H1 (cell line): ENCODE measurements around the gene MAGEB5. TPM values are rescaled to one million over a fixed set of nuclear protein-coding genes. Genes with fewer than 3 reads are reported as not detected.

Experiments
- CTCF ChIA-PET: fragments of 300-600 bp; sonication (Branson Sonifier 250); formaldehyde crosslinking; loops from one replicate; lab custom pipeline; 2021; ENCODE audit not compliant: partially characterized antibody; lab: Charles Lee
- POLR2A ChIA-PET: fragments of 300-600 bp; sonication (Branson Sonifier 250); formaldehyde crosslinking; loops from one replicate; lab custom pipeline; 2021; ENCODE audit warnings: inconsistent platforms; ENCODE audit not compliant: partially characterized antibody; lab: Charles Lee
- DNase-seq, 2 experiments: peaks; one replicate each; pipeline versions ENCODE4 v3.0.0 to v3.0.0-alpha.2; 2010 to 2022; ENCODE audit warnings: low spot score in 2 of 2, low read depth in 1 of 2, mixed read lengths in 1 of 2
- FAIRE-seq: peaks from 2 replicates; lab custom pipeline; 2011; peaks lifted over from hg19 to GRCh38; lab: Jason Lieb, UNC
- H2AFZ ChIP-seq: 2 replicates; pipeline ENCODE4 v1.8.1; 2012; ENCODE audit warnings: low read length, inconsistent platforms
- H2AK5ac ChIP-seq: 2 replicates; pipeline ENCODE4 v1.6.1; 2013; ENCODE audit warnings: low read depth, low read length
- H2BK120ac ChIP-seq: replicated peaks from 2 replicates; pipeline ENCODE3; 2013; ENCODE audit warnings: low read depth, low read length, inconsistent platforms
- H2BK12ac ChIP-seq: 2 replicates; pipeline ENCODE4 v1.6.1; 2013; ENCODE audit warnings: low read depth, low read length
- H2BK15ac ChIP-seq: 2 replicates; pipeline ENCODE4 v1.6.1; 2013; ENCODE audit warnings: low read length
- H2BK20ac ChIP-seq: 2 replicates; pipeline ENCODE4 v1.6.1; 2013; ENCODE audit warnings: low read length
- H2BK5ac ChIP-seq: 2 replicates; pipeline ENCODE4 v1.6.1; 2013; ENCODE audit warnings: low read depth, low read length
- H3K14ac ChIP-seq: 2 replicates; pipeline ENCODE4 v1.6.1; 2013; ENCODE audit warnings: inconsistent platforms; ENCODE audit not compliant: insufficient read length
- H3K18ac ChIP-seq: 2 replicates; pipeline ENCODE4 v1.6.1; 2013; ENCODE audit warnings: low read length; ENCODE audit errors: extremely low read depth
- H3K23ac ChIP-seq: 2 replicates; pipeline ENCODE4 v1.6.1; 2013; ENCODE audit warnings: inconsistent platforms; ENCODE audit not compliant: insufficient read length
- H3K23me2 ChIP-seq: 2 replicates; pipeline ENCODE4 v1.6.1; 2013; ENCODE audit warnings: low read depth, low read length
- H3K27ac ChIP-seq: 2 replicates; pipeline ENCODE4 v1.6.1; 2011; ENCODE audit warnings: low read depth, low read length, inconsistent platforms
- H3K27me3 ChIP-seq, 4 experiments: replicated peaks in 1 of 4; 1 replicate in 1 of 4; 2 replicates in 3 of 4; pipeline versions ENCODE4 v1.6.1 to v1.8.1; 2011 to 2013; ENCODE audit warnings: low read length in 3 of 4, mild to moderate bottlenecking in 3 of 4, inconsistent platforms in 2 of 4, mixed read lengths in 2 of 4, moderate library complexity in 1 of 4; ENCODE audit not compliant: control insufficient read depth in 3 of 4, insufficient read depth in 3 of 4; ENCODE audit errors: extremely low read depth in 1 of 4
- H3K36me3 ChIP-seq, 4 experiments: 2 replicates each; pipeline versions ENCODE4 v1.6.1 to v1.8.1; 2011 to 2013; ENCODE audit warnings: mild to moderate bottlenecking in 4 of 4, low read length in 3 of 4, moderate library complexity in 2 of 4, control low read depth in 1 of 4, inconsistent platforms in 1 of 4; ENCODE audit not compliant: insufficient read depth in 4 of 4, control insufficient read depth in 2 of 4
- H3K4ac ChIP-seq: replicated peaks from 2 replicates; pipeline ENCODE3; 2013; ENCODE audit warnings: low read length, low read depth, mixed read lengths, inconsistent platforms; ENCODE audit not compliant: insufficient read length
- H3K4me1 ChIP-seq, 4 experiments: replicated peaks in 1 of 4; 1 replicate in 1 of 4; 2 replicates in 3 of 4; pipeline versions ENCODE4 v1.6.1 to v1.8.1; 2011 to 2013; ENCODE audit warnings: low read length in 3 of 4, inconsistent platforms in 2 of 4, mixed read lengths in 1 of 4; ENCODE audit not compliant: insufficient read depth in 4 of 4, control insufficient read depth in 3 of 4
- H3K4me2 ChIP-seq, 2 experiments: 2 replicates each; pipeline versions ENCODE4 v1.6.1 to v1.8.1; 2011 to 2013; ENCODE audit warnings: low read depth in 2 of 2, low read length in 2 of 2, control low read depth in 1 of 2, inconsistent platforms in 1 of 2, mild to moderate bottlenecking in 1 of 2; ENCODE audit not compliant: insufficient read depth in 1 of 2
- H3K4me3 ChIP-seq, 4 experiments: fragments of 200-600, 300-600 bp in 1 of 4; sonication (generic), shearing (Covaris generic), sonication (Bioruptor Twin) in 1 of 4; 2 replicates each; pipeline versions ENCODE4 v1.5.1 to v1.8.1; 2011 to 2016; ENCODE audit warnings: low read length in 4 of 4, low read depth in 3 of 4, control low read depth in 2 of 4, inconsistent platforms in 2 of 4, mild to moderate bottlenecking in 2 of 4, mixed read lengths in 1 of 4, moderate library complexity in 1 of 4; ENCODE audit not compliant: insufficient read depth in 2 of 4; ENCODE audit errors: extremely low read depth in 1 of 4
- H3K56ac ChIP-seq: replicated peaks from 2 replicates; pipeline ENCODE3; 2013; ENCODE audit warnings: low read depth, mild to moderate bottlenecking, mixed read lengths, low read length, inconsistent platforms; ENCODE audit not compliant: insufficient read length
- H3K79me1 ChIP-seq: 2 replicates; pipeline ENCODE4 v1.6.1; 2013; ENCODE audit warnings: low read depth, low read length, control low read depth
- H3K79me2 ChIP-seq, 2 experiments: 2 replicates each; pipeline versions ENCODE4 v1.6.1 to v1.8.1; 2012 to 2013; ENCODE audit warnings: low read length in 2 of 2, mild to moderate bottlenecking in 2 of 2, inconsistent platforms in 1 of 2; ENCODE audit not compliant: insufficient read depth in 2 of 2, control insufficient read depth in 1 of 2
- H3K9ac ChIP-seq, 4 experiments: replicated peaks in 1 of 4; 1 replicate in 1 of 4; 2 replicates in 3 of 4; pipeline versions ENCODE4 v1.6.1 to v1.8.1; 2011 to 2013; ENCODE audit warnings: low read depth in 3 of 4, low read length in 3 of 4, control low read depth in 2 of 4, mild to moderate bottlenecking in 2 of 4, moderate library complexity in 2 of 4, inconsistent platforms in 1 of 4; ENCODE audit errors: extremely low read depth in 1 of 4
- H3K9me3 ChIP-seq, 2 experiments: 2 replicates each; pipeline versions ENCODE4 v1.6.1 to v1.8.1; 2012 to 2013; ENCODE audit warnings: mild to moderate bottlenecking in 2 of 2, moderate library complexity in 2 of 2, control low read depth in 1 of 2, inconsistent platforms in 1 of 2, low read depth in 1 of 2, low read length in 1 of 2, mixed read lengths in 1 of 2; ENCODE audit not compliant: insufficient read depth in 2 of 2
- H4K20me1 ChIP-seq, 2 experiments: replicated peaks in 1 of 2; 2 replicates each; pipeline versions ENCODE3 to v1.8.1; 2011 to 2013; ENCODE audit warnings: inconsistent platforms in 2 of 2, low read length in 2 of 2, mild to moderate bottlenecking in 1 of 2; ENCODE audit not compliant: insufficient read depth in 2 of 2, control insufficient read depth in 1 of 2
- H4K5ac ChIP-seq: 2 replicates; pipeline ENCODE4 v1.6.1; 2013; ENCODE audit warnings: low read length, low read depth, mixed read lengths, inconsistent platforms; ENCODE audit not compliant: insufficient read length
- H4K8ac ChIP-seq: 2 replicates; pipeline ENCODE4 v1.8.0; 2013; ENCODE audit warnings: mild to moderate bottlenecking, moderate library complexity, low read length, inconsistent platforms; ENCODE audit not compliant: insufficient read depth; ENCODE audit errors: extremely low read depth
- H4K91ac ChIP-seq: replicated peaks from 2 replicates; pipeline ENCODE3; 2013; ENCODE audit warnings: low read length, mixed read lengths, inconsistent platforms; ENCODE audit not compliant: insufficient read length
- KDM1A ChIP-seq: fragments of 200-600, 300-600 bp; sonication (generic); IDR thresholded peaks from 2 replicates; pipeline ENCODE4 v1.7.1; 2016; ENCODE audit warnings: mild to moderate bottlenecking, low read length, borderline replicate concordance
- POLR2A ChIP-seq, 2 experiments: IDR thresholded peaks; 1 replicate in 1 of 2; 2 replicates in 1 of 2; pipeline ENCODE4 v1.6.1; 2011; ENCODE audit warnings: low read depth in 2 of 2, low read length in 2 of 2, mild to moderate bottlenecking in 2 of 2; ENCODE audit errors: control extremely low read depth in 1 of 2
- RAD21 ChIP-seq, 2 experiments: IDR thresholded peaks in 1 of 2; conservative IDR thresholded peaks in 1 of 2; 2 replicates each; pipeline ENCODE4 v1.6.1; 2011; ENCODE audit warnings: low read depth in 2 of 2, low read length in 2 of 2, improper control_type of control experiment in 1 of 2, inconsistent platforms in 1 of 2, mild to moderate bottlenecking in 1 of 2, moderate library complexity in 1 of 2
- WGBS, 2 experiments: shearing (Covaris generic) in 1 of 2; methylation state at CpG; one replicate each; pipeline versions ENCODE4 v1.1.6 to v1.1.7; 2013 to 2015; ENCODE audit warnings: low lambda C conversion rate in 2 of 2, mixed read lengths in 2 of 2, inconsistent platforms in 1 of 2, low coverage in 1 of 2, missing lambda C conversion rate in 1 of 2; ENCODE audit not compliant: insufficient replicate concordance in 2 of 2, insufficient coverage in 1 of 2, insufficient read length in 1 of 2; ENCODE audit errors: extremely low coverage in 1 of 2, missing lambda C conversion rate in 1 of 2; 5-methylcytosine and 5-hydroxymethylcytosine counted together
- polyA plus RNA-seq, 7 experiments: library from polyadenylated mRNA; depleted of rRNA in 3 of 7; stranded (reverse) in 5 of 7; unstranded in 2 of 7; fragments of >200 nt in 5 of 7; fragments of 200-250 nt in 2 of 7; gene quantifications; 1 replicate in 5 of 7; 2 replicates in 1 of 7; 4 replicates in 1 of 7; pipeline versions ENCODE4 v1.2.1 to v1.2.3, GENCODE V29; 2011 to 2013; ENCODE audit warnings: missing spikeins in 2 of 7, mixed read lengths in 2 of 7
- total RNA-seq: library from RNA; stranded (reverse); fragmentation: NEBNext Ultra II Directional; extraction: Animal tissue kit (Norgen Biotek cat#: 25700); gene quantifications from 2 replicates; pipeline ENCODE4 v1.2.1, GENCODE V29; 2021

MAGEB5 gene
- total and polyA plus RNA-seq, 2 of the 8 experiments (the other 6 are each of a cell fraction or from before 2014, with no cell fraction given): not detected

DNA sequence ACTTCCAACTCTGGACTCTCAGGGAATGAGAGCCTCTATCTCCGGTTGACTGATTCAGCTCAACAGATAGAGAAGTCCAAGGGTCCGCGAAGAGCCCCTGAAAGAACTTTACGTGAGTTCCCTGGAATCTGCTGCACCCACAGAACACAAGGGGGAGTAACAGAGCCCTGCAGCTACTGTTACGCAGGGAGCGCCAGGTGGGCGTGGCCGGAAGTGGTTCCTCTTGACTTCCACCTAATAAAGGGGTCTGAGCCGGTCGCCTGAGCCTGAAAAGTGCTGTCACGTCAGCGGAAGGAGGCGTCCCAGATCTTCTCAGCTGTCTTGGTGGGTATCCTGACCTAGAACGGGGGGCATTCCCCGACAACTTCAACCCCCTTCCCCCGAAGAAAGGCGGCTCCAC is 23.8 kb upstream of the MAGEB5 start, which contains the start of gene MAGEB6:
Gene MAGEB6, plus strand, starts transcription at position 237 of the 400 bp plus-strand sequence. CDS start 1,407 bp downstream, outside the sequence.
- FAIRE-seq (no peak), DNase-seq (no peak)
- H4K8ac ChIP-seq: no peak within 1 kb of the TSS
- no peaks in the 10 kb centered on the region for H4K20me1 ChIP-seq
- H4K5ac ChIP-seq: no peak within 1 kb of the TSS
- H2AK5ac ChIP-seq: no peak within 1 kb of the TSS
- 87% methylated on average over 4 of the region's 17 CpGs; no CpG with 5 or more reads in 1 of the 2 experiments for WGBS, 2 experiments
- H4K91ac ChIP-seq: no peak within 1 kb of the TSS
- H3K9ac ChIP-seq: no peak within 1 kb of the TSS
- ChIA-PET POLR2A (no interaction called here), CTCF (no interaction called here)
- no peak within 1 kb of the TSS for H3K18ac ChIP-seq
- peaks cover 0 to 12% of the 10 kb centered on the region in 2 experiments; a peak in 1 of 4 replicates for H3K9me3 ChIP-seq
- H2BK20ac ChIP-seq: no peak within 1 kb of the TSS
- no peak within 1 kb of the TSS for H3K14ac ChIP-seq
- H2AFZ ChIP-seq: no peak within 1 kb of the TSS
- H3K4me3 ChIP-seq: no peak within 1 kb of the TSS
- TF ChIP-seq KDM1A: no peak
- TF ChIP-seq RAD21 (IDR thresholded peaks at IDR 0.05 in 1 of 2, conservative IDR thresholded peaks at IDR 0.05 in 1 of 2; ENCODE audit: low read depth in 2 of 2, low read length in 2 of 2): peak; percentile 13 to 34; a peak in 2 of 4 replicates
- no peak for TF ChIP-seq POLR2A (IDR thresholded peaks at IDR 0.05; ENCODE audit: control extremely low read depth in 1 of 2, low read depth in 2 of 2, low read length in 2 of 2)
- H3K4ac ChIP-seq: no peak within 1 kb of the TSS
- H3K4me2 ChIP-seq: no peak within 1 kb of the TSS
- H3K36me3 ChIP-seq: no peaks in the 10 kb centered on the region
- no peaks in the 10 kb centered on the region for H3K23me2 ChIP-seq
- H3K4me1 ChIP-seq: no peaks in the 10 kb centered on the region
- H3K23ac ChIP-seq: no peak within 1 kb of the TSS
- no peak within 1 kb of the TSS for H2BK5ac ChIP-seq
- H3K79me2 ChIP-seq: no peaks in the 10 kb centered on the region
- no peak within 1 kb of the TSS for H2BK12ac ChIP-seq
- H3K56ac ChIP-seq: no peak within 1 kb of the TSS
- no peaks in the 10 kb centered on the region for H3K27me3 ChIP-seq
- no peak within 1 kb of the TSS for H2BK15ac ChIP-seq
- H3K79me1 ChIP-seq: no peaks in the 10 kb centered on the region
- H3K27ac ChIP-seq: no peak within 1 kb of the TSS
- no peak within 1 kb of the TSS for H2BK120ac ChIP-seq
